ENCODE results near the gene RFC1. TPM values are rescaled to one million over a fixed set of nuclear protein-coding genes. Genes with fewer than 3 reads are reported as not detected.

Gene RFC1
- total and polyA plus RNA-seq, 9 of the 15 experiments (the other 6 are each of a cell fraction or from before 2014, with no cell fraction given): 16.8 to 85.6 (median 45.2) TPM

DNA sequence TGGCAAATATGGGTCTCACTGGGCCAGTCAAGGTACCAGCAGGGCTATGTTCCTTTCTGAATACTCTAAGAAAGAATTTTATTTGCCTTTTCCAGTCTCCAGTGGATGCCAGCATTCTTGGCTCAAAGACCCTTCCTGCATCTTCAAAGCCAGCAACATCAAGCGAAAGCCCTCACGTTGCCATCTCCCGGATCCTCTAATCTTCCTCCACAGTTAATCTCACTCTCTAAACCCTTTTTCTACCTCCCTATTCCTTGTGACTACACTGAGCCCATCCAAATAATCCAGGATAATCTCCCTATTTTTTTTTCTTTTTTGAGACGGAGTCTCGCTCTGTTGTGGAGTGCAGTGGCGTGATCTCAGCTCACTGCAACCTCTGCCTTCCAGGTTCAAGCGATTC is 23.4 kb downstream of the RFC1 start:
- intact Hi-C loops (cut with micrococcal nuclease) (no loop called here), in situ Hi-C loops (cut with MboI) (no loop called here)
- Histone ChIP-seq H3K4me1 (replicated peaks in 1 of 2; ENCODE audit: control insufficient read depth in 2 of 2, insufficient read depth in 2 of 2, low read length in 2 of 2) (no peaks in the 10 kb centered on the region), H3K9ac (ENCODE audit: insufficient read depth in 1 of 2, low read depth in 2 of 2, low read length in 2 of 2) (no peak overlapping the region), H3K79me2 (ENCODE audit: control insufficient read depth, insufficient read depth, low read length) (peaks cover 42% of the 10 kb centered on the region), H3K27ac (ENCODE audit: extremely low read depth, low read depth, low read length) (no peak overlapping the region), H4K20me1 (replicated peaks; ENCODE audit: control insufficient read depth, insufficient read depth, low read length) (no peaks in the 10 kb centered on the region), H3K4me2 (ENCODE audit: insufficient read depth, low read length) (no peak overlapping the region), H3K27me3 (ENCODE audit: control insufficient read depth in 2 of 2, insufficient read depth in 2 of 2, low read length in 2 of 2) (no peaks in the 10 kb centered on the region), H3K36me3 (ENCODE audit: control insufficient read depth, insufficient read depth, low read length) (peaks cover 44% of the 10 kb centered on the region; the same call in 2 of the 3 replicates), H3K9me3 (replicated peaks; ENCODE audit: control insufficient read depth, insufficient read depth, low read depth, low read length) (no peaks in the 10 kb centered on the region), H3K4me3 (no peak overlapping the region), H3K9me1 (ENCODE audit: control insufficient read depth, insufficient read depth, low read length) (no peaks in the 10 kb centered on the region), H2AFZ (ENCODE audit: low read depth, low read length) (no peak overlapping the region)
- ATAC-seq (no peak), FAIRE-seq (no peak), DNase-seq (ENCODE audit: extremely low read depth in 1 of 4, low spot score in 3 of 4) (no peak)
- TF ChIP-seq, protein P1, sequence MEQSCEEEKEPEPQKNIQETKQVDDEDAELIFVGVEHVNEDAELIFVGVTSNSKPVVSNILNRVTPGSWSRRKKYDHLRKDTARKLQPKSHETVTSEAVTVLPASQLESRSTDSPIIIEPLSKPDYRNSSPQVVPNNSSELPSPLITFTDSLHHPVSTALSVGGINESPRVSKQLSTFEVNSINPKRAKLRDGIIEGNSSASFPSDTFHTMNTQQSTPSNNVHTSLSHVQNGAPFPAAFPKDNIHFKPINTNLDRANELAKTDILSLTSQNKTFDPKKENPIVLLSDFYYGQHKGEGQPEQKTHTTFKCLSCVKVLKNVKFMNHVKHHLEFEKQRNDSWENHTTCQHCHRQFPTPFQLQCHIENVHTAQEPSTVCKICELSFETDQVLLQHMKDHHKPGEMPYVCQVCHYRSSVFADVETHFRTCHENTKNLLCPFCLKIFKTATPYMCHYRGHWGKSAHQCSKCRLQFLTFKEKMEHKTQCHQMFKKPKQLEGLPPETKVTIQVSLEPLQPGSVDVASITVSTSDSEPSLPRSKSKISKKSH (CRISPR knock-in tag; IDR thresholded peaks at IDR 0.05): no peak
- no peak for TF ChIP-seq NCOA1 (IDR thresholded peaks at IDR 0.05; ENCODE audit: low read depth)
- no peak for TF ChIP-seq CSDE1 (IDR thresholded peaks at IDR 0.05)
- TF ChIP-seq KAT8 (IDR thresholded peaks at IDR 0.05; ENCODE audit: low read depth): no peak
- TF ChIP-seq JUN (IDR thresholded peaks at IDR 0.05; ENCODE audit: borderline replicate concordance, low read depth, low read length): no peak
- no peak for TF ChIP-seq JUN (CRISPR knock-in tag; IDR thresholded peaks at IDR 0.05; ENCODE audit: borderline replicate concordance)
- TF ChIP-seq RBBP5 (IDR thresholded peaks at IDR 0.05; ENCODE audit: borderline replicate concordance, insufficient read depth, low read length, poor library complexity, severe bottlenecking): no peak
- no peak for TF ChIP-seq PTBP1 (IDR thresholded peaks at IDR 0.05; ENCODE audit: low read depth, low read length)
- no peak for TF ChIP-seq KHSRP (IDR thresholded peaks at IDR 0.05)
- 94% methylated on average over 7 of the region's 7 CpGs for WGBS (ENCODE audit: insufficient coverage, low coverage, missing lambda C conversion rate)
- CTCF ChIA-PET (ENCODE audit: low intra/inter-chr PET ratio): interaction anchor here (0.6 kb wide), 1 partner anchor 580 kb away, joined by 3 read pairs; no protein-coding TSS in a partner anchor
- BruUV-seq (replicated peaks): no TSS peak
- POLR2A ChIA-PET: no interaction called here
